GM12874 (cell line): ENCODE measurements around the gene TRIM71.

Experiments used
- TF ChIP-seq, protein P1 (sequence below): IDR thresholded peaks from 2 replicates; pipeline ENCODE4 v1.5.1; 2011; ENCODE audit warnings: low read depth, mild to moderate bottlenecking, control low read depth, low read length, moderate library complexity; ENCODE audit not compliant: insufficient read depth

The TRIM71 gene

DNA sequence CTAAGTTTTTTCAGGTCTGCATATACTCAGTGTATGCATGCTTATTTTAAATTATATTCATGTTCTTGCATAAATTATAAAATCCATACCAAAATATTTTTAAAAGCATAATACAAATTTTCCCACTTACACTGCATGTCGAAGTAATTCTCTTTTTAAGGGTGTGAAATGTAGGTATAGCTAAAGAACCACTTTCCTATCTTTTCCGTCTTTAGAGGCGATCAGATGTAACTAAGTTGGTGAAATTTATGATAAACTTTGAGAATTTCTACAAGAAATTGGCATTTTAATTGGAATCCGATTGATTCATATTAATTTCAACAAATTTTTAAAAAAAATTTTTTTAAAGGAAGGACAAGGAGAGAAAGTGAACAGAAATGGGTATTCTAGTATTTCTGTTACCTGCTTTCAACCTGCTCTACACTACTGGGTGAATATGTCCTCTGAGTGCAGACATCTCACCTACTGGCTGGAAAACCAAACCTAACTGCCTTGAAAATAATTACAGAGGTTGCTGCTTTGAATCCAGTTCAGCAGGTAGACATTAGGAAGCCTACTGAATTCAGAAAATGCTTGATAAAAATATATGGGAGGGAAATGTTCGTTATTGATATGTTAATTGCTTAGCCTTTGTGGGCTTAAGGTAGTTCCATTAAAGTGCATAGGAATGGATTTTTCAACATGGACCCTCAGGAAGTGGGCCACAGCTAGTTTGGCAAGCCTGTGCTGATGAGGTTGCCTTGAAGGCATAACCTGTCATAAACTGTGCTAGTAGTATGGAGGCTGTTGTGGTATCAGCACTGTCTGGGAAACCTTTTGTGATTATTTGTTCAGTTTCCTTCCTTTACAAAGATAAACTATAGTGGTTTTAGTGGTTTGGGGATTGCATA is 5.1 kb downstream of the TRIM71 start:
- TF ChIP-seq, protein P1, sequence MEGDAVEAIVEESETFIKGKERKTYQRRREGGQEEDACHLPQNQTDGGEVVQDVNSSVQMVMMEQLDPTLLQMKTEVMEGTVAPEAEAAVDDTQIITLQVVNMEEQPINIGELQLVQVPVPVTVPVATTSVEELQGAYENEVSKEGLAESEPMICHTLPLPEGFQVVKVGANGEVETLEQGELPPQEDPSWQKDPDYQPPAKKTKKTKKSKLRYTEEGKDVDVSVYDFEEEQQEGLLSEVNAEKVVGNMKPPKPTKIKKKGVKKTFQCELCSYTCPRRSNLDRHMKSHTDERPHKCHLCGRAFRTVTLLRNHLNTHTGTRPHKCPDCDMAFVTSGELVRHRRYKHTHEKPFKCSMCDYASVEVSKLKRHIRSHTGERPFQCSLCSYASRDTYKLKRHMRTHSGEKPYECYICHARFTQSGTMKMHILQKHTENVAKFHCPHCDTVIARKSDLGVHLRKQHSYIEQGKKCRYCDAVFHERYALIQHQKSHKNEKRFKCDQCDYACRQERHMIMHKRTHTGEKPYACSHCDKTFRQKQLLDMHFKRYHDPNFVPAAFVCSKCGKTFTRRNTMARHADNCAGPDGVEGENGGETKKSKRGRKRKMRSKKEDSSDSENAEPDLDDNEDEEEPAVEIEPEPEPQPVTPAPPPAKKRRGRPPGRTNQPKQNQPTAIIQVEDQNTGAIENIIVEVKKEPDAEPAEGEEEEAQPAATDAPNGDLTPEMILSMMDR = no peak

- TF ChIP-seq, protein P1 = no peak
These were observed 8.0 kb downstream of the TRIM71 start for GRCh38 chr3:32825601-32826375.

- TF ChIP-seq, protein P1 = no peak
These were observed 13.3 kb downstream of the TRIM71 start for GRCh38 chr3:32831062-32831461.

GRCh38 chr3:32831791-32832190 is 14.0 kb downstream of the TRIM71 start:
- TF ChIP-seq, protein P1 = no peak

- TF ChIP-seq, protein P1 = no peak
These were observed 14.4 kb downstream of the TRIM71 start for GRCh38 chr3:32832193-32832592.

DNA sequence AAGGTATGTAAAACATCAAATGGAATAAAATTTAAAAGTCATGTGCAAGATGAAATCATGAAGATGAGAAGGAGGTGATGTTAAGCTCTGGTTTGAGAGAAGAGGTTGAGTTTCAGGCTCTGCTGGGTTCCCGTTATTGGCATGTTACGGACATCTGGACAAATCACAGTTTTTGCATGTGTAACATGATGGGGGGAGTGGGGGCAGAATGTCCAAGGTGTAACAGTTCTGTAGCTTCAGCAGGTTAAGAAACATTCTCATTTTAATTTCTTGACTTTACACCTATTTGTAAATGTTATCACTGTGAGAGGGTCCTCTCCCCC is 17.2 kb downstream of the TRIM71 start:
- TF ChIP-seq, protein P1 = no peak

- TF ChIP-seq, protein P1 = no peak
These were observed 18.2 kb downstream of the TRIM71 start for GRCh38 chr3:32835961-32836360.
